ENCODE data around the gene ABI3BP. TPM values are rescaled to one million over a fixed set of nuclear protein-coding genes. Genes with fewer than 3 reads are reported as not detected.

ABI3BP gene
- total RNA-seq, 4 donors from 2014 or later = 51.2 to 172 (median 116) TPM

GRCh38 chr3:101027286-101027685 is 34.1 kb upstream of the ABI3BP start:
- TF ChIP-seq, protein P1, sequence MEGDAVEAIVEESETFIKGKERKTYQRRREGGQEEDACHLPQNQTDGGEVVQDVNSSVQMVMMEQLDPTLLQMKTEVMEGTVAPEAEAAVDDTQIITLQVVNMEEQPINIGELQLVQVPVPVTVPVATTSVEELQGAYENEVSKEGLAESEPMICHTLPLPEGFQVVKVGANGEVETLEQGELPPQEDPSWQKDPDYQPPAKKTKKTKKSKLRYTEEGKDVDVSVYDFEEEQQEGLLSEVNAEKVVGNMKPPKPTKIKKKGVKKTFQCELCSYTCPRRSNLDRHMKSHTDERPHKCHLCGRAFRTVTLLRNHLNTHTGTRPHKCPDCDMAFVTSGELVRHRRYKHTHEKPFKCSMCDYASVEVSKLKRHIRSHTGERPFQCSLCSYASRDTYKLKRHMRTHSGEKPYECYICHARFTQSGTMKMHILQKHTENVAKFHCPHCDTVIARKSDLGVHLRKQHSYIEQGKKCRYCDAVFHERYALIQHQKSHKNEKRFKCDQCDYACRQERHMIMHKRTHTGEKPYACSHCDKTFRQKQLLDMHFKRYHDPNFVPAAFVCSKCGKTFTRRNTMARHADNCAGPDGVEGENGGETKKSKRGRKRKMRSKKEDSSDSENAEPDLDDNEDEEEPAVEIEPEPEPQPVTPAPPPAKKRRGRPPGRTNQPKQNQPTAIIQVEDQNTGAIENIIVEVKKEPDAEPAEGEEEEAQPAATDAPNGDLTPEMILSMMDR (IDR thresholded peaks at IDR 0.05; ENCODE audit: low read depth) = no peak

DNA sequence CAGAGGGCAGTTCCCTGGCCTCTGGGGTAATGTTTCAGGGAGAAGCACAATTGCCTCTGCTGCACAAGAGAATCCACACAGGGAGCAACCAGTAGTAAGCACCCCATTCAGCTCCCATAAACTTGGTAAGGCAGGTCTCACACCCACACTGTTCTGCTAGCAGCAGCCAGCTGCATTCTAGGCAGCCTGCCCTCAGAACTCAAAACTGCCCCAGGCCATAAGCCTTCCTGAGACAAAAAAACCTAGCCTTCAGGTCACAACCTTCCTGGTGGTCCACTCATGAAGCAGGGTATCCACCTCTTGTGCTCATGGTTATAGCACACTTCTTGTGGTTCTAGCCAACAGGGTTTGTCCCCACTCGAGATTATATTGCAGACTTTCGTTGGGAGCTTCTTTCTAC is 33.7 kb upstream of the ABI3BP start:
- TF ChIP-seq, protein P1 (IDR thresholded peaks at IDR 0.05; ENCODE audit: low read depth) = no peak

- TF ChIP-seq, protein P1 (IDR thresholded peaks at IDR 0.05; ENCODE audit: low read depth) = no peak
Observed at GRCh38 chr3:101026244-101026643, 33.0 kb upstream of the ABI3BP start.

DNA sequence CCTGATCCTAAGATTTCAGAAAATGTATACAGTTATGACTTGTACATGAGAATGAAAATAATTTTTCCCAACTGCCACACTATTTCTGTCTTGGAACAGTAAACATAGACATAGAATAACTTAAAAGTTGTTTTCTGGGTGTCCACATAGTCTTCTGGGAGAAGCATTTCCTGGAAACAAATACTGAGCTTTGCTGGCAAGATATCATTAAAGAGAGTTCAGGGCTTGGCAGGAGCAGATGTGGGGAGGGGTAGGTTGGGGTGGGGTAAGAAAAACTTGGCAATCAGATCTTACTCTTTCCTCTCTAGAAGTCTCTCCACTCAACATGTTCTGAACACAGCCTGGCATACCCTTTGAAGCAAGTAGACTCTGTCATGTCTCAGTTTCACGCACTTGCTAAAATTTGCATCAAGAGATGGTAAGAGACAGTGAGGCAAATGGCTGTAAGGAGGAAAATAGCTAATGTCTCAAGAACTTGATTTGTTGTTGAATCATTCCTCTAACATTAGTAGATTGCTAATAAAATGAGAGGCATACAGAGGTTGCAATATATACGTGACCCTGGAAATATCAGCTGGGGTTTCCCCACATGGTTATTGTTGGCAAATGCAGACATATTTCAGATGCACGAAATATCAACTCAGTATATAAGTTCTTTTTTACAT is 27.3 kb upstream of the ABI3BP start:
- TF ChIP-seq, protein P1 (IDR thresholded peaks at IDR 0.05; ENCODE audit: low read depth) = no peak

GRCh38 chr3:101017017-101017416 is 23.8 kb upstream of the ABI3BP start:
- TF ChIP-seq, protein P1 (IDR thresholded peaks at IDR 0.05; ENCODE audit: low read depth) = no peak

DNA sequence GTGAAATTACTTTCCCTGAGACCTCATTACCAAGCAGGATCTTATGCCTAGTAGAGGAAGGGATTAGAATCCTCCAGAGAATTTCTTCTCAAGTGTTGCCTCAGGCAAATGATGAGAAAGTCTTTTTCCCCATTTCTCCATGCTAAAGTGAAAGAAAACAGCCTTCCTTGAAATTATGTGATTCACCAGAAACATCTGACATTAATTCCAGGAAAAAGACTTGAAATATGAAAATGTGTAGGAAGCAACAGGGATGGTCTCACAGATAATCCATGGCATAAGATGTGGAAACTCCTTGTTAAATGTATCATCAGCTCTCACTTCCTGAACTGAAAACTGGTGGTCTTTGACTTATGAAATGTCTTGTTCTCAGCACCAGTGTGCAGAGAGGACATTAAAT is 17.9 kb upstream of the ABI3BP start:
- TF ChIP-seq, protein P1 (IDR thresholded peaks at IDR 0.05; ENCODE audit: low read depth) = no peak

DNA sequence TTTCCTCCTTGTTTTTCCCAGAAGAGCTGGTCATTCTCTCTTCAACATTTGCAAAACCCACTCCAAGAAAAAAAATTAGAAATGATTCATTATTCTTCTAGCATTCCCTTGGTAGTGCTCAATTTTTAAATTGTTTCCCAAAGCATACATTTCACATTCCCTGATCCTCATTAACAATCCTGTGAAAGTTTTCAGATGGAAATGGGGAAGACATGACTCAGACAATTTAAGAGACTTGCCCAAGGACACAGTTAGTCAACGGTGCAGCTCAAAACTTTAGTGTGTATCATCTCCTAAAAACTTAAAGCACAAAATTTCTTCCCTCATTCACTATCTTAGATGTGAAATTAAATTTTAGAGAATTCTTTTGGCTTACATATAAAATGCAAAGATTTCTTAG is 17.1 kb upstream of the ABI3BP start:
- TF ChIP-seq, protein P1 (IDR thresholded peaks at IDR 0.05; ENCODE audit: low read depth) = no peak

Data from subcutaneous adipose tissue (tissue), 4 donors.